GM19238 (cell line): ENCODE data around the gene BRPF1.
A peak's percentile ranks its signal among the peaks of the same experiment; 100 is the strongest.

ENCODE experiments used
- DNase-seq: peaks from one replicate; pipeline ENCODE4 v3.0.0; 2011; ENCODE audit warnings: low spot score; ENCODE audit not compliant: insufficient read length

Gene BRPF1

DNA sequence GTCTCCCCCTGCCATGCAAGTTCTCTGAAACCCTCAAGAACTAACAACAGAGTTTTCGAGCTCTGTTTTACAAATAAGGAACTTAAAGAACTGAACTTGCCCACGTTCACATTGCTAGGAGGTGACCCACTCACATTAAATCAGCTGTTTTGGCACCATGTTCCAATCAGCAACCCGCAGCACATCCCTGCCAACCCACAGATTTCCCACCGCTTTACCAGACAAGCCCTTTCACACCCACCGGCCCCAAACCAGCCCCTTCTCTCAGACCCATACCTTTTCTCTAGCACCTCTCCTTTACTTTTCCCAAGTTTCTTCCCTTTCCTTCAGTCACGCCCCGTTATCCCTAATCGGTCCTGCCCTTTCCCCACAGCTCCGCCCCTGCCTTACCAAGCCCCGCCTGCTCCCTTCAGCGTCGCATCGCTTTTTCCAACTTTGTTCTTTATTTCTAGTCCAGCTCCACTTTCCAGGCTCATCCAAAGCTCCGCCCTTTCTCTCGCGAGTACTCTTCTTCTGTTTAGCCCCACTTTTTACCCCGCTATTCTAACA lies 804 bp upstream of the BRPF1 start:
- DNase-seq = peak; percentile 48

DNA sequence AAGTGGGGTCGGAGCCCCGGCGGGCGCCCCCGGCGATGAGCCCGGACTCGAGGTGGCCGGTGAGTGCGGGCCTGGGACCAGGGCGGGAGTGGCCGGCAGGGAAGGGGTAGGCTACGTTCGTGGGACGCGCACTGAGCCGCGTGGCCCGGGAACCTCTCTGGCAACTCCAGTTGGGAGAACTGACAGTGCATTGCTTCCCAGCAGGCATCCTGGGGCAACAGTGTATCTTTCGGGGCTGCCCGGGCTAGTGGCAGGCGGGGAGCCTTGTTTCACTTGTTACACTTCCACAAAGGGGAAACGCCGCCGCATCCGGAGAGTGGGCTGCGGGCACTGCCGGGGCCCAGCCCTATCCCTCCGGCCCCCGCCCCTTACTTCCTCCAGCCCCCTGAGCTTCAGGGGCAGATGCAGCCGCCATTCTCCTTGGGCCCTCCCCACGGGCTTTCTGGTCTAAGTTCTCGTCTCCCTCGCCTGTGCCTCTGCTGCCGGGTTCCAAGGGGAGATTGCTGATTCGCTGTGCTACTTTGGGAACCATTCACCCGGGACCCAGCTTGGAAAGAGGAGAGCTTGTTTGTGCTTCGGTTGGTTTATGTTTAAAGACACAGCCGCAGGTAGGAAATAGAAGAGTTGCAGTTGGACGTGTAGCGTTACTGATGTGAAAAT lies 675 bp downstream of the BRPF1 start:
- peak; percentile 36 for DNase-seq

DNA sequence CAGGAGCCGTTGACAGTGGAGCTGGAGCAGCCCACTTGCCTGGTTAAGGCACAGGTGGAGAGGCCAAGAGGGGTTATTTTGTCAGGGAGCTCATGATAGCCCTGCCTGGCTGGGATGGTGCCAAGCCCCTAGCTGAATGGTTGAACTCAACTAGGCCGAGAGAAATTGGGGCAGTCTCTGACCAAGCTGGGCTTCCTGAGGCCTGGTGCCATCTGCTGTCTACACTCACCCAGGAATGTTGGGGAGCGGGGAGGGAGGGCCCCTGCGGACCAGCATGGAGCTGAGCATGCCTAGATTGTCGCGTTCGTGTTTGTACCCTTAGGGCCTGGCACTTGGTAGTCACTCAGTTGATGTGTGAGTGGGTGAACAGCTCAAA lies 1.2 kb downstream of the BRPF1 start:
- no peak for DNase-seq

DNA sequence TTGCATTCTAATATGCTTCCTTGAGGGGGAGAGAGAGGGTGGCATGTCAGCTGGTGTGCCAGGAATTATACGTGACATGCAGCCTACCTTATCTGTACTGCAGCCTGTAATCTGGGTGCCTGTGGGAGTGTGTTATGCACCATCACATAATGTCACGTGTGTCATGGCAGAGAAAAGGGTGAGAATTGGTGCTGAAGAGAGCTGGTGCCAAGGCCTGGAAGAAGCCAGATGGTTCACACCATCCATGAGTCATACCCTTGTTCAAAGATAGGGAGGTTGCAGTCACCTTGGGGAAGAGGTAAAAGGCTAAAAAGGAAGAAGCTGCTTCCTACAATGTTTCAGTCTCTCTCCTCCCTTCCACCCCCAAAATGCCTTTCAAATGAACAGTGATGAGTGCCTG lies 5.3 kb downstream of the BRPF1 start:
- no peak for DNase-seq

DNA sequence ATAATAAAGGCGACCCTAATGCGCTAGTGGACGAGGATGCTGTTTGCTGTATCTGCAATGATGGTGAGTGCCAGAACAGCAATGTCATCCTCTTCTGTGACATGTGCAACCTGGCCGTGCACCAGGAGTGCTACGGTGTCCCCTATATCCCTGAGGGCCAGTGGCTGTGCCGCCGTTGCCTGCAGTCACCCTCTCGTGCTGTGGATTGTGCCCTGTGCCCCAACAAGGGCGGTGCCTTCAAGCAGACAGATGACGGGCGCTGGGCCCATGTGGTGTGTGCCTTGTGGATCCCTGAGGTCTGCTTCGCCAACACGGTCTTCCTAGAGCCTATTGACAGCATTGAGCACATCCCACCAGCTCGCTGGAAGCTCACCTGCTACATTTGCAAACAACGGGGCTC lies 7.6 kb downstream of the BRPF1 start:
- DNase-seq = no peak

DNA sequence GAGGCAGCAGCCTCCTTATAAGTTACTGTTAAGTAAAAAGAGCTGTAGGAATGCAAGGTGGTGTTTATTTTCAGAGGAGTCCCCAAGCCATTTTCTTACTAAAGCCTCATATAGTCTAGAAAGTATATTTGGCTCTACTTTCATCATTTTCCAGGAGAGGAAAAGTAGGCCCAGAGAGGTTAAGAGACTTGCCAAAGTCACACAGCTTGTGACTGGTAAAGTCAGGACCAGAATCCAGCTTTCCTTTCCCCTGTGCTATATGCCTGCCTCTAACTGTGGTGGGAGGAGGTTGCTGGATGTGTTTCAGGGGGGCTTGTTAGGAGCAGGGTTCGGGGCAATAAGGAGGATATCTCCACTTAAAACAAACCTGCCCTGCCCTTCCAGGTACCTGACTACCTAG lies 11.0 kb downstream of the BRPF1 start:
- no peak for DNase-seq

DNA sequence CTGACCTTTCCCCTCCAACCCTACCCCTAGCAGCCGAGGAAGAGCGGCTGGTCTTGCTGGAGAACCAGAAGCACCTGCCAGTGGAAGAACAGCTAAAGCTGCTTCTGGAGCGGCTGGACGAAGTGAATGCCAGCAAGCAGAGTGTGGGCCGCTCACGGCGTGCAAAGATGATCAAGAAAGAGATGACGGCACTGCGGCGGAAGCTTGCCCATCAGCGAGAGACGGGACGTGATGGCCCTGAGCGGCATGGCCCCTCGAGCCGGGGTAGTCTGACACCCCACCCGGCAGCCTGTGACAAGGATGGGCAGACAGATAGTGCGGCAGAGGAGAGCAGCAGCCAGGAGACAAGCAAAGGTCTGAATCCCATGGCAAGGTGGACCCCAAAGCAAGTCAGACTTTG lies 12.0 kb downstream of the BRPF1 start:
- DNase-seq = no peak

DNA sequence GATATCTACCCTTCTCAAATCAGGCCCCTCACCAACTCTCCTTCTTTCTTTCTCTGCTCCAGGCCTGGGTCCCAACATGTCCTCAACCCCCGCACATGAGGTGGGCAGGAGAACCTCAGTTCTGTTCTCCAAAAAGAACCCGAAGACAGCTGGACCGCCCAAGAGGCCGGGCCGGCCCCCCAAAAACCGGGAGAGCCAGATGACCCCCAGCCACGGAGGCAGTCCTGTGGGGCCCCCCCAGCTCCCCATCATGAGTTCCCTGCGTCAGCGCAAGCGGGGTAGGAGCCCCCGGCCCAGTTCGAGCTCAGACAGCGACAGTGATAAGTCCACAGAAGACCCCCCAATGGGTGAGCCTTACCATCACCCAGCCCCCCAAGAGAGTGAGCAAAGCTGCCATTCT lies 12.6 kb downstream of the BRPF1 start:
- no peak for DNase-seq

DNA sequence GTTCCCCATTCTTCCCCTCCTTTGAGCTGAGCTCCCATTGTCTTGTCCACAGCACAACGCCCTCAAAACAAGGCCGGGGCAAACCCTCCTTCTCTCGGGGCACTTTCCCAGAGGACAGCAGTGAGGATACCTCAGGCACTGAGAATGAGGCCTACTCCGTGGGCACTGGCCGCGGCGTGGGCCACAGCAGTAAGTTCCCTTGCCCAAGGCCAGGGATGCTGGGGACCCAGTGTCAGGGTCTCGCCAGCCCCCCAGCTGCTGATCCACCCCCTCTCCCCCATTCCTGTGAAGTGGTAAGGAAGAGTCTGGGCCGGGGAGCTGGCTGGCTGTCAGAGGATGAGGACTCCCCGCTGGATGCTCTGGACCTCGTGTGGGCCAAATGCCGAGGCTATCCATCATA lies 14.0 kb downstream of the BRPF1 start:
- no peak for DNase-seq

DNA sequence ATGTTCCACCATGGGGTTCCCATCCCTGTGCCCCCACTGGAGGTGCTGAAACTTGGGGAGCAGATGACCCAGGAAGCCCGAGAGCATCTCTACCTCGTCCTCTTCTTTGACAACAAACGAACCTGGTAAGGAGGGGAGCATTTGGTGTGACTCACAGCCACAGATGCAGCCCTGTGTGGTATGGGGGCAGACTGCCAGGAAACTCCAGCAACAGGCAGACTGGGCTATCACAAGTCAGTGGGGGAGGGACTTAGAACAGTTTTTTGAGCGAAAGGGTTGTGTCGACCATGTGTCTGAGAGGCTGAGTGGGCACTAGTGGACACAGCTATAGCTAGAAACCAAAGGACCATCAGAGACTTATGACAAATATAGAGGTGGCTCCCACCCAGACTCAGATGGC lies 14.8 kb downstream of the BRPF1 start:
- no peak for DNase-seq

DNA sequence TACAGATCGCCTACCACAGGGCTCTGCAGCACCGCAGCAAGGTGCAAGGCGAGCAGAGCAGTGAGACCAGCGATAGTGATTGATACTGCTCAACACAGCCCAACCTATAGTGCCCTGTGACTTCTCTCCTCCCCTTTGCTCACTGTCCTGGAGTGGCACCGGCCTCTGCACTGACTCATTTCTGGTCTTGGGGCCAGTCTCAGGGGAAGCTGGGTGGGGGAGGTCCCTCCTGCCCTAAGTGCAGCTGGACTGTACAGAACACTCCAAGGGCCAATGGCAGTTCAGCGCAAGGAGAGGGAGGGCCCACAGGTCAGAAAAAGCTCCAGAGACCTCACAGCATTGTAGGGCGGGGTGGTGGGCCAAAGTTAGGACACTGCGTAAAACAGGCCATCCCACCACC lies 15.7 kb downstream of the BRPF1 start:
- no peak for DNase-seq

DNA sequence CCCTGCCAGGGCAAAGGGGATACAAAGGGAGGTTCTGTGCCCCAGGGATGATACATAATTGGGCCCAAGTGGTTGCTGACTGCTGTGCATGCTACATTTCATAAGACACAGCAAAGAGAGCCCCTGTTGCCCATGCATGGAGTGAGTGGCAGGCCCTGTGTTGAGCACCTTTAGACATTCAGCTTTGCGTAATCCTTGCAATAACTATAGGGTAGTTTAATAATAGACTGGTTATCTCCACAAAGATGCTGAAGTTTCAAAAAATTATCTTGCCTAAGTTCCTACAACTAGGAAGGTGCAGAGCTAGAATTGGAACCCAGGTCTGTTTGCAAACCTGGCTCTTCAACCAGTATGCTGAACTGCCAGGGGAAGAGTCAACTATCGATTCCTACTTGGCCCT lies 16.5 kb downstream of the BRPF1 start:
- DNase-seq = no peak

DNA sequence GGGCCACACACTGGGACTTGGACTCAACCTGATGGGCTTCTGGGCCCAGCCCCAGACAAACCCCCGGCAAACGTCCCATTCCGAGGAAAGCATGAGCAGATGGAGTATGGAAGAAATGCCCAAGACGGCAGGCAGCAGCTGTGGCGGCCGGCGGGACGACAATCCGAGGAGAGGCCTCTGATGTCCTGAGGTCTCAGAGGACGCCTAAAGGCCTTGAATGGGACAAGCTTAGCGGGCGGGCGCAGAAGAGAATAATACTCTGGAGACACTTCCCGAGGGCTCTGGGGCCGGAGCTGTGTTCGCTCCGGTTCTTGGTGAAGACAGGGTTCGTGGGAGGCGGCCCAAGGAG lies 17.7 kb downstream of the BRPF1 start:
- no peak for DNase-seq

DNA sequence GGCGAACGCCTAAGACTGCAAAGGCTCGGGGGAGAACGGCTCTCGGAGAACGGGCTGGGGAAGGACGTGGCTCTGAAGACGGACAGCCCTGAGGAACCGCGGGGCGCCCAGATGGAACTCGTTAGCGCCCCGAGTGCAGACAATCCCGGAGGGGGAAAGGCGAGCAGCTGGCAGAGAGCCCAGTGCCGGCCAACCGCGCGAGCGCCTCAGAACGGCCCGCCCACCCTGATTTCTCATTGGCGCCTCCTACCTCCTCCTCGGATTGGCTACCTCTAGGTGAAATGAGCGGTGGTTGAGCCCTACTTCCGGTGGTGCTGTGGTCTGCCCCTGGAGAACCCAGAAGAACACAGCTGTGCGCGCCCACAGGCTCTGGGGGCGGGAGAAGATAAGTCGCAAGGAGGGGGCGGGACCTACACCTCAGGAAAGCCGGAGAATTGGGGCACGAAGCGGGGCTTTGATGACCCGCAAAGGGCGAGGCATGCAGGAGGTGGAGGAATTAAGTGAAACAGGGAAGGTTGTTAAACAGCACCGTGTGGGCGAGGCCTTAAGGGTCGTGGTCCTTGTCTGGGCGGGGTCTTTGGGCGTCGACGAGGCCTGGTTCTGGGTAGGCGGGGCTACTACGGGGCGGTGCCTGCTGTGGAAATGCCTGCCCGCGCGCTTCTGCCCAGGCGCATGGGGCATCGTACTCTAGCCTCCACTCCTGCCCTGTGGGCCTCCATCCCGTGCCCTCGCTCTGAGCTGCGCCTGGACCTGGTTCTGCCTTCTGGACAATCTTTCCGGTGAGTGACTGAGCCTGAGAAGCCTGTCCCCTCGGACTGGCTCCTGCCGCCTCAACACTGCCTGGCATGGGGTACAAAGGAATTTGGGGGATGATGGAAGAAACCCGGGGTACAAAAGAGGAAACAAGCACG lies 18.4 kb downstream of the BRPF1 start, which contains the start of gene OGG1:
Gene OGG1 (plus strand): TSS at position 308 of the 911 bp plus-strand sequence. CDS start 335 bp downstream, at position 643.
- DNase-seq = peak; percentile 98

DNA sequence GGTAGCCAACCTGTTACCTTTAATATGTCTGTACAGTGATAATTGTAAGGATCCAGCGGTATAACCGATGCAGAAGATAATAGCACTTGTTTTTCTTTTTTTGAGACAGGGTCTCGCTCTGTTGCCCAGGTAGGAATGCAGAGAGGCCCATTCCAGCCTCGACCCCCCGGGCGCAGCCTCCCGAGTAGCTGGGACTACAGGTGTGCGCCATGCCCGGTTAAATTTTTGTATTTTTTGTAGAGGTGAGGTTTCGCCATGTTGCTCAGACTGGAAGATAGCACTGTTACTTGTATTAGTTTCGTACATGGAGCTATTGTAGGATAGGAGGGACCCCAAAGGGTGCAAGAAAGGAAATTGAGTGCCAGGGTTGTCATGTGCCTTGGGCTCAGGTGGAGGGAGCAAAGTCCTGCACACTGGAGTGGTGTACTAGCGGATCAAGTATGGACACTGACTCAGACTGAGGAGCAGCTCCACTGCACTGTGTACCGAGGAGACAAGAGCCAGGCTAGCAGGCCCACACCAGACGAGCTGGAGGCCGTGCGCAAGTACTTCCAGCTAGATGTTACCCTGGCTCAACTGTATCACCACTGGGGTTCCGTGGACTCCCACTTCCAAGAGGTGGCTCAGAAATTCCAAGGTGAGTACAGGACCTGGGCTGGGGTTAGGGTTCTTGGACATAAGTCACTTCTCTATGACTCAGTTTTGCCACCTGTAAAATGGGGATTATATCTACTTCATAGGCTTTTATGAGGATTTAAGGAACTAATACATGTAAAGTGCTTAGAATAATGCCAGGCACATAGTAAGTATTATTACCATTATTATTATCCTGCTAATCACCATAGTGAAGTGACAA lies 19.2 kb downstream of the BRPF1 start:
- DNase-seq = no peak

DNA sequence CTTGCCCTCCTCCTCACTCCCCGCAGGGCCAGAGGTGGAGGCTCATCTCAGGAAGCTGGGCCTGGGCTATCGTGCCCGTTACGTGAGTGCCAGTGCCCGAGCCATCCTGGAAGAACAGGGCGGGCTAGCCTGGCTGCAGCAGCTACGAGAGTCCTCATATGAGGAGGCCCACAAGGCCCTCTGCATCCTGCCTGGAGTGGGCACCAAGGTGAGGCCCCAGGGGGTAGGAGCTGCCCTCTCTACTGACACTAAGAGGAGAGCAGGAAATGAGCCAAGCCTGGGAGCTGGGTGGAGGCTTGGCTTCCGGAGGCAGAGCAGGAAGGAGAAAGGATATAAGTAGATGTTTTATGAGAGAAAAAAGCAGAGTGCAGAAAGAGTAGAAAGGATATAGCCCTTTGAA lies 23.1 kb downstream of the BRPF1 start:
- DNase-seq = no peak

DNA sequence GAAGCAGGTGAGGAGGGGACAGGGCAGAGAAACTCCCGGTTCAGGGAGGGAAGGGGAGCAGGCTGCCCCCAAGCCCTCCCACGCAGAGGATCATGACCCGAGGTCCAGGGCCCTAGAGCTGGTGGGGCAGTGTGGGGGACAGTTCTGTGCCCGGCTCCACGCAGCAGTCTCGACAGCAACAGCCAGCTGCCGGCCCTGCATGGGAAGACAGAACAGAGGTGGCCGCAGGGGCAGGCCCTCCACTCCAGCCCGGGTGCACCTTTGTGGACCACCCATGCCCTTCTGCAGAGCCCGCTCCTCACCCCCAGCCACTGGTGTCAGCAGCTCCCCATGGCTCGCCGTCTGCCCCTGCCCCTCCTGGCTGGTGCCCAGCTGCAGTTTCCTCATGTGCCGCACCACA lies 25.9 kb downstream of the BRPF1 start:
- DNase-seq = no peak

DNA sequence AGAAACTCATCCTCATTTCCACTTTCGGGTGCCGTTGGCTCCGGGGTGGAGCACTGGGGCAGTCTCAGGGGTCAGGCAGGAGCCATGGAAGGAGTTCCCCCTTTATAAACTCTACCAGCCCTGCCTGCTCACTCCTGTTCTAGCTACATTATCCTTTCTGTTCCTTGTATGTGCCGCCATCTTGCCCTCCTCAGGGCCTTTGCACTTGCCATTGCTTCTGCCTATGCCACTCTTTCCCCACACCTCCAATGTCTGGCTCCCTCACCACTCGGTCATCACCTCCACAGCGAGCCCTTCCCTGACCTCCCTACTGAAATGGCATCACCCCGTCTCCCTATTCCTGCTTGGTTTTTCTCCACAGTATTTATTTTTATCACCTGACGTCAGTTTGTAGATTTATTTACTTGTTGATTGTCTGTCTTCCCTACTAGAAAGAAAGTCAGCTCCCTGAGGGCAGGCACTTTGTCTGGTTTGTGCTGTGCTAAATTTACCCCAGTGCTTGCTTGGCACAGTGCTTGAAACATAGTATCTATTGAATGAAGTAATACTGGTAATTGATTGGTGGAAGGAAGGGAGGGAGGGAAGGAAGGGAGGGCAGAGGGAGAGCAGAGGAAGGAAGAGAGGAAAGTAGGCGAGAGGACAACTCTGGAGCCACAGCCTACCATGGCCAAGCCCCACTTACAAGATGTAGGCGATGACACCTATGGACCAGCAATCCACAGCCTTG lies 29.4 kb downstream of the BRPF1 start:
- DNase-seq = no peak

DNA sequence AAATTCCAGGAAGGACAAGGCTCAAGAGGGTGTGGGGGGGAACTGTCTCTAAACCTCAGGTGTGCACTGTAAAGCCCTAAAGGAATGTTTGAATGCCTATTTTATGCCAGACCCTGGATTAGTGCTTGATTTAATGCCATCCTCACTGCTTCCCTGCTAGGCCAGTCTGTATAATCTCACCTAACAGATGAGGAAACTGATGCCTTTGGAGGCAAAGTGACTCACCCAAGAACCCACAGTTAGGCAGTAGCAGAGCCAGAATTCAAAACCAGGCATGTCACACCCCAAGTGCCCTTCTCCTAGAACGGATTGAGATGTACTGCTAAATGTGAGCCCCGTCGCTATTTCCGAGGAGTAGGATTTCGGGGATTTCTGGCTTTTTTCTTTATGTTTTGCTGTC lies 30.4 kb downstream of the BRPF1 start:
- DNase-seq = no peak

DNA sequence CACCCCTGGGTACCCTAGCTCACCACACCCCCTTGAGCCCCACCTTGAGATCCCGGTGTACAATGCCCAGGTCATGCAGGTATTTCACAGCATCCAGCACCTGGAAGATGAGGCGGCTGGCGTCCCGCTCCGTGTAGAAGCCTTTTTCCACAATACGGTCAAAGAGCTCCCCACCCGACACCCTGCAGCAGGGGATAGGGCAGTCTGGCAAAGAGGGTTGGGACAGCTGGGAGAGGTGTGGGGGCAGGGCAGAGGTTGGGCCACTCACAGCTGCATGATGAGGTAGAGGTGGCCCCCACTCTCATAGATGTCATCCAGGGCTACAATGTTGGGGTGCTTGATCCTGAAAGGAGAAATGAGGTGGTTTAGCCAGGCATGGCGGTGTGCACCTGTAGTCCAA lies 31.3 kb downstream of the BRPF1 start:
- DNase-seq = no peak

DNA sequence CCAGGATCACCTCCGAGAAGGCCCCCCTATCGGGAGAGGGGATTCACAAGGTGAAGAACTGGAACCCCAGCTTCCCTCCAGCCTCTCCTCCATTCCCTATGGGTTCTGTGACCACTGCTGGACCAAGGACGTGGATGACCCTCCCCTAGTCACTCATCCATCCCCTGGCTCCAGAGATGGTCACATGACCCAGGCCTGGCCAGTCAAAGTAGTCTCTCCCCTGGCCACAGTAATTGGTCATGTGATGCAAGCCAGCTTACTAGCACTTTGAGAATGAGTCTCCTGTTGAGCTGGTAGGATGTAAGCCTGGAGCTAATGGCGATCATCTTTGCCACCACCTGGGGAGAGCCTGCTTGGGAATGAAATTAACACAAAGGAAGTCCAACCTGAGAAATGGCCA lies 34.3 kb downstream of the BRPF1 start:
- DNase-seq = no peak
